GM18873 (cell line): ENCODE data around the gene TNS3.

Experiments
- ATAC-seq: cut with Tn5 transposase; IDR thresholded peaks from one replicate; pipeline ENCODE4 v1.9.1; 2021; ENCODE audit warnings: mild to moderate bottlenecking, moderate library complexity, moderate number of reproducible peaks; ENCODE audit not compliant: unreplicated experiment, low FRiP score

TNS3 gene

GRCh38 chr7:47583739-47584535 is 2.0 kb upstream of the TNS3 start:
- no peak for ATAC-seq

- no peak for ATAC-seq
These were observed 1.1 kb upstream of the TNS3 start for GRCh38 chr7:47582764-47583738.

- no peak for ATAC-seq
These were observed 490 bp downstream of the TNS3 start for GRCh38 chr7:47581438-47581803.

- no peak for ATAC-seq
These were observed 1.0 kb downstream of the TNS3 start for GRCh38 chr7:47580811-47581331.

- ATAC-seq, result no peak
These were observed 1.7 kb downstream of the TNS3 start for GRCh38 chr7:47580175-47580706.

- ATAC-seq, result no peak
These were observed 2.5 kb downstream of the TNS3 start for GRCh38 chr7:47579458-47579857.

- ATAC-seq, result no peak
These were observed 3.2 kb downstream of the TNS3 start for GRCh38 chr7:47578579-47579270.

GRCh38 chr7:47577321-47577919 is 4.5 kb downstream of the TNS3 start:
- ATAC-seq, result no peak

- no peak for ATAC-seq
These were observed 5.0 kb downstream of the TNS3 start for GRCh38 chr7:47576866-47577306.

GRCh38 chr7:47576031-47576865 is 5.7 kb downstream of the TNS3 start:
- ATAC-seq, result no peak

GRCh38 chr7:47574482-47575329 is 7.2 kb downstream of the TNS3 start:
- peak; percentile 51 for ATAC-seq

- no peak for ATAC-seq
These were observed 8.0 kb downstream of the TNS3 start for GRCh38 chr7:47573758-47574481.

- no peak for ATAC-seq
These were observed 8.8 kb downstream of the TNS3 start for GRCh38 chr7:47572939-47573757.

GRCh38 chr7:47572094-47572445 is 9.8 kb downstream of the TNS3 start:
- no peak for ATAC-seq

- ATAC-seq, result peak; percentile 71
These were observed 10.4 kb downstream of the TNS3 start for GRCh38 chr7:47571331-47572093.

- no peak for ATAC-seq
These were observed 11.3 kb downstream of the TNS3 start for GRCh38 chr7:47570649-47571050.
